Renal pelvis (tissue), 12 donors: ENCODE data around the gene TRMT61A. TPM values are rescaled to one million over a fixed set of nuclear protein-coding genes. Genes with fewer than 3 reads are reported as not detected.

ENCODE experiments used
- DNase-seq: peaks from one replicate; pipeline ENCODE4 v3.0.0-alpha.2; 2013
- long read RNA-seq, 16 experiments: transcript quantifications; one replicate each; lab custom pipeline, GENCODE V29; 2026
- polyA plus RNA-seq, 3 donors: library from polyadenylated mRNA; unstranded; fragments of 120-200 nt; gene quantifications; one replicate each; pipeline ENCODE4 v1.2.1, GENCODE V29; 2013; ENCODE audit not compliant: insufficient read length in 3 of 3

The TRMT61A gene
- polyA plus RNA-seq = 10 to 100 TPM in 1 of 3 donors, 1 to 10 TPM in 2; 8.9 to 10.5 (median 9.1) TPM
- long read RNA-seq, donor 1, transcript TRMT61A-202 (4 exons, 3,229 nt) = major isoform, 10 of 10 reads
- long read RNA-seq, donor 1, partial matches to known transcripts = 0 of 10 reads
- long read RNA-seq, donor 1, other reads (novel, unspliced or antisense) = 0 of 10 reads
- long read RNA-seq, donor 2, transcript TRMT61A-202 (4 exons, 3,229 nt) = major isoform, 11 of 11 reads
- long read RNA-seq, donor 2, partial matches to known transcripts = 0 of 11 reads
- long read RNA-seq, donor 2, other reads (novel, unspliced or antisense) = 0 of 11 reads
- long read RNA-seq, donor 3, partial matches to known transcripts = 0 of 4 reads
- long read RNA-seq, donor 3, other reads (novel, unspliced or antisense) = 0 of 4 reads
- long read RNA-seq, donor 4, partial matches to known transcripts = 9 of 12 reads
- long read RNA-seq, donor 4, other reads (novel, unspliced or antisense) = 0 of 12 reads
- long read RNA-seq, donor 5, partial matches to known transcripts = 0 of 3 reads
- long read RNA-seq, donor 5, other reads (novel, unspliced or antisense) = 0 of 3 reads
- long read RNA-seq, donor 6, transcript TRMT61A-202 (4 exons, 3,229 nt) = major isoform, 8 of 8 reads
- long read RNA-seq, donor 6, partial matches to known transcripts = 0 of 8 reads
- long read RNA-seq, donor 6, other reads (novel, unspliced or antisense) = 0 of 8 reads
- long read RNA-seq, donor 7, partial matches to known transcripts = 0 of 3 reads
- long read RNA-seq, donor 7, other reads (novel, unspliced or antisense) = 0 of 3 reads
- long read RNA-seq, donor 8, partial matches to known transcripts = 0 of 4 reads
- long read RNA-seq, donor 8, other reads (novel, unspliced or antisense) = 0 of 4 reads
- long read RNA-seq, donor 9, transcript TRMT61A-202 (4 exons, 3,229 nt) = major isoform, 5 of 5 reads
- long read RNA-seq, donor 9, partial matches to known transcripts = 0 of 5 reads
- long read RNA-seq, donor 9, other reads (novel, unspliced or antisense) = 0 of 5 reads
- long read RNA-seq, donor 10, partial matches to known transcripts = 0 of 4 reads
- long read RNA-seq, donor 10, other reads (novel, unspliced or antisense) = 0 of 4 reads
- long read RNA-seq, donor 11, partial matches to known transcripts = 0 of 4 reads
- long read RNA-seq, donor 11, other reads (novel, unspliced or antisense) = 0 of 4 reads
- long read RNA-seq, donor 12, transcript TRMT61A-202 (4 exons, 3,229 nt) = major isoform, 7 of 7 reads
- long read RNA-seq, donor 12, partial matches to known transcripts = 0 of 7 reads
- long read RNA-seq, donor 12, other reads (novel, unspliced or antisense) = 0 of 7 reads
- long read RNA-seq, donor 13 = 0 reads
- long read RNA-seq, donor 14 = 0 reads
- long read RNA-seq, donor 15 = 0 reads
- long read RNA-seq, donor 16, transcript TRMT61A-202 (4 exons, 3,229 nt) = major isoform, 8 of 17 reads
- long read RNA-seq, donor 16, partial matches to known transcripts = 9 of 17 reads
- long read RNA-seq, donor 16, other reads (novel, unspliced or antisense) = 0 of 17 reads

- DNase-seq = peak; percentile 89
Measured at GRCh38 chr14:103528587-103529382, at the start of gene TRMT61A. Gene TRMT61A (plus strand): TSS chr14:103529196. CDS start chr14:103529979, 783 bp downstream.

GRCh38 chr14:103480595-103480994, 48.4 kb upstream of the TRMT61A start:
- DNase-seq = no peak

- DNase-seq = peak; percentile 21
Measured at GRCh38 chr14:103483600-103483999, 45.4 kb upstream of the TRMT61A start.

GRCh38 chr14:103485504-103485903, 43.5 kb upstream of the TRMT61A start:
- DNase-seq = no peak

GRCh38 chr14:103488071-103488470, 40.9 kb upstream of the TRMT61A start:
- DNase-seq = no peak

- DNase-seq = no peak
Measured at GRCh38 chr14:103488960-103489359, 40.0 kb upstream of the TRMT61A start.

GRCh38 chr14:103489621-103490020, 39.4 kb upstream of the TRMT61A start:
- no peak for DNase-seq

GRCh38 chr14:103491691-103492090, 37.3 kb upstream of the TRMT61A start:
- DNase-seq = no peak

- DNase-seq = no peak
Measured at GRCh38 chr14:103492156-103492925, 36.7 kb upstream of the TRMT61A start.

- no peak for DNase-seq
Measured at GRCh38 chr14:103495854-103496253, 33.1 kb upstream of the TRMT61A start.

- no peak for DNase-seq
Measured at GRCh38 chr14:103496776-103497175, 32.2 kb upstream of the TRMT61A start.

GRCh38 chr14:103499709-103500108, 29.3 kb upstream of the TRMT61A start:
- DNase-seq = no peak

GRCh38 chr14:103500148-103500990, 28.6 kb upstream of the TRMT61A start:
- DNase-seq = peak; percentile 80

GRCh38 chr14:103501041-103501870, 27.7 kb upstream of the TRMT61A start:
- DNase-seq = no peak

GRCh38 chr14:103501921-103502669, 26.9 kb upstream of the TRMT61A start:
- DNase-seq = no peak

GRCh38 chr14:103502877-103503276, 26.1 kb upstream of the TRMT61A start:
- no peak for DNase-seq

- no peak for DNase-seq
Measured at GRCh38 chr14:103503296-103503695, 25.7 kb upstream of the TRMT61A start.
